GM12801 (cell line): ENCODE data around the gene PTGS2.

Experiments used
- CTCF ChIP-seq: IDR thresholded peaks from one replicate; pipeline ENCODE4 v1.5.1; 2011; ENCODE audit warnings: control low read depth; ENCODE audit not compliant: insufficient read length; ENCODE audit errors: extremely low read depth

Gene PTGS2

DNA sequence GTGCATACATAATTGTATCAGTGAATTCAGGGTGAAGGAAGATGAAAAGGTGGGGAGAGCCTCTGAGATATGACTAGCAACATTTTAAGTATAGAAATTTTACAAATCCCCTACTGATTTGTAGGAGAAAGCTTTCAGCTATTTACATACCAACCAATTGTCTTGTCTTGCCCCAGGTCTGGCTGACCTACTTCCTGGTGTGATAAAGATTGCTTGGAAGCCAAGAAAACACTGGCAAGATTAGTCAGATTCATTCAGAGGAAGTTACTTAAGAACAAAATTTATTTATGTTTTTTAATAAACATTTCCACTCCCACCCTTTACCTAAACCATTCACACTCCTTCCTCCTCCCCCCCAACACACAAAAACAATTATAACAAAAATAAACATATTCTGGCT lies 17.5 kb downstream of the PTGS2 start:
- no peak for TF ChIP-seq CTCF

DNA sequence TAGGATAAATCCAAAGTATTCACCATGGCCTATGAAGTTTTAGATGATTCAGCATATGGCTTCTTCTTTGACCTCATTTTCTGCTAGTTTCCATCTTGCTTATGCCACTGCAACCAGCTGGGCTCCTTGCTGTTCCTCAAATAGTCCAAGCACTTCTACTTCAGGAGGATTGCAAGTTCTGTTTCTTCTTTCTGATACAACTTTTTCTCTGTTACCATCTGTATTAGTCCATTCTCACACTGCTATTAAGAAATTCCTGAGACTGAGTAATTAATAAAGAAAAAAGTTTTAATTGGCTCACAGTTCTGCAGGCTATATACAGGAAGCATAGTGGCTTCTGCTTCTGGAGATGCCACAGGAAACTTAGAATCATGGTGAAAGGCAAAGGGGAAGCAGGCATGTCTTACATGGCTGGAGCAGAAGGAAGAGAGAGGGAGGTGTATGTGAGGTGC lies 20.3 kb downstream of the PTGS2 start:
- TF ChIP-seq CTCF, result no peak

GRCh38 chr1:186658999-186659398 lies 21.2 kb downstream of the PTGS2 start:
- no peak for TF ChIP-seq CTCF

DNA sequence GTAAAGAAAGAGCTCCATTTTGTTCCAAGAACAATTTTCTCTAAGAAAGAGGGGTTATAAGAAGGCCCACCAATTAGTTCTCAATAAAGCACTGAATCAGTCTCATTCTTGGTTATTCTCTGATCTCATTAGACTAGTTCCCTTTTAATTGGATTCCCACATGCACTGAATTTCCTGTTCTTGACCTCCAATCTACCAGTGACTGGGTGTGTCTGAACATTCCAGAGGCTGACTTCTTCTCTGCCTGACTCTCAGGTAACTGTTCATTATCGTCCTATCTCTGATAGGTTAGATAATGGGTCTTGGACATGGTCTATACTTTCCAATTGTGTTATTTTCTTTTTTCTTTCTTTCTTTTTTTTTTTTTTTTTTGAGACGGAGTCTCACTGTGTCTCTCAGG lies 22.7 kb downstream of the PTGS2 start:
- TF ChIP-seq CTCF, result no peak

- TF ChIP-seq CTCF, result no peak
Observed at GRCh38 chr1:186655876-186656275, 24.3 kb downstream of the PTGS2 start.

DNA sequence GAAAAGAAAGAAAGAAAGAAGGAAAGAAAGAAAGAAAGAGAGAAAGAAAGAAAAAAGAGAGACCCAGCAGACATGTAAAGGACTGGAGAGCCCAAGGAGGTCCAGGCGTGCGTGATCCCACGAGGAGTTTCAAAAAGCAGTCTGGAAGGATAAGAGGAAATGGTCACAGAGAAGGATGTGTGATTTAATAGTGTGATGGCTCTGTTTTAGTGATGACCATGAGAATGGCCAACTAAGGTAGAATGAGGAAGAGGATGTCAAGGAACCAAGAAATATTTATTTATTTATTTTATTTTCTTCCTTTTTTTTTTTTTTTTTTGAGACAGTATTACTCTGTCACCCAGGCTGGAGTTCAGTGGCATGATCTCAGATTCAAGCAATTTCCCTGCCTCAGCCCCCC lies 25.5 kb downstream of the PTGS2 start:
- TF ChIP-seq CTCF, result no peak

GRCh38 chr1:186653312-186653711 lies 26.9 kb downstream of the PTGS2 start:
- TF ChIP-seq CTCF, result no peak

DNA sequence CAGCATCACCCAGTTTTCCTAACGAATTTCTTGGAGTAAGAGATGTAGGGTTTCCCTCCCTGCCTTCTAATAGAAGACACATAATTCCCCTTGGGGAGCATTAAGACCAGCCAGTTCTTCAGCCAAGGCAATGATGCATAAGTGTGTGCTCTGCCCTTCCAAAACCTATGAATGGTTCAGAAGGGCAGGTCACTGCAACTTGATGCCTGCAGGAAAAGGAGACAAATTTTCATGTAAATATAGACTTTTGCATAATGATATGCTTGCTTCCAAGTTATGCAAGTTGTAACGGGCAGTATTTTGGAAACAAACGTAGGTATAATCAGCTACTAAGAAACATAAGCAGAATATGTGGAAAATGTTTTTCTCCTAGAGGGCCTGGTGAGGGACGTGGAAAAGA lies 31.6 kb downstream of the PTGS2 start:
- no peak for TF ChIP-seq CTCF
